ENCODE results near the gene SRL. TPM values are rescaled to one million over a fixed set of nuclear protein-coding genes. Genes with fewer than 3 reads are reported as not detected.

Gene SRL
- total and polyA plus RNA-seq, 2 donors: 1.1 to 1.4 TPM

GRCh38 chr16:4202615-4203345 lies 39.1 kb downstream of the SRL start:
- WGBS: 94% methylated on average over 21 of the region's 21 CpGs
- H3K9me3 ChIP-seq (ENCODE audit: control insufficient read depth in 2 of 2, insufficient read depth in 1 of 2, low read length in 1 of 2): no peaks in the 10 kb centered on the region
- no peaks in the 10 kb centered on the region for H3K36me3 ChIP-seq (ENCODE audit: control insufficient read depth in 2 of 2, insufficient read depth in 2 of 2, low read length in 1 of 2)
- peaks cover 0 to 6% of the 10 kb centered on the region in 2 donors for H3K27me3 ChIP-seq (ENCODE audit: control insufficient read depth in 2 of 2, insufficient read depth in 1 of 2, low read length in 1 of 2)
- H3K4me3 ChIP-seq (ENCODE audit: low read length in 2 of 2): no peak overlapping the region
- H3K4me1 ChIP-seq (ENCODE audit: control insufficient read depth in 2 of 2, insufficient read depth in 2 of 2, low read length in 2 of 2): peaks cover 0 to 7% of the 10 kb centered on the region in 2 donors
- DNase-seq (ENCODE audit: low read depth in 6 of 9, low spot score in 9 of 9): no peak
- H3K27ac ChIP-seq (ENCODE audit: low read depth in 1 of 2, low read length in 1 of 2): no peak overlapping the region

GRCh38 chr16:4200781-4201137 lies 41.1 kb downstream of the SRL start:
- WGBS: 91% methylated on average over 1 of the region's 1 CpG

DNA sequence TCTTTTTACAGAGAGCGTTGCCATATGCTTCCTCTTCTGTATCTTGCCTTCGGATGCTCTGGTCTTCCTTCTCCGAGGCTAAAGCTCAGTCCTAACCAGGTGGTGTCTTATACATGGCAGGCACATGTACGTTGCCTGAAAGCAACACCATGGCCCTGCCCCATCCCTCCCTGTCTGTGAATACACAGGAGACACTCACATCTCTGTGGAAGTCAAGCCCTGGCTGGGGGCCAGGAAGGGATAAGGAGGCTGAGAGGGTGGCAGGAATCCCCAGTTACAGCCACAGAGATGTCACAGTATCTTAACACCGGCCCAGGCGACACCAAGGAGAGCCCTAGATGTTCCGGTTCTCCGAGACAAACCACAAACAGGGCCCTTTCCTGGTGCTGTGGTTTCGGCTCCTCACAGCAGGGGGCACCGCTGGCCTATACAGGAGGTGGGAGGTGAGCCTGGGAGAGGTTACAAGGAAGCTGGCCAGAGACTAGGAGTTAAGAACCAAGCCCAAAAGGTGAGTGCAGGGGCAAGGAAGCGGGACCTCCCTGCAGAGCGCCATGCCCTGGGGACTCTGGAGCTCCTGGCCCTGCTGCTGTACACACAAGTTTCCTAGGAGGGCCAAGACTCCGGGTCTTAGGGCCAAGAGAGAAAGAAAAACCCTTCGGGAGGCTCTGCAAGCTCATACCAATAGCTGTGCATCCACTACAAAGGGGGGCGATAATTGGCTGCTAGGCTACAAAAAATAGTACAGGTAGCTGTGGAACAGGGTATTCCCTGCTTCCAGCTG lies 41.7 kb downstream of the SRL start:
- DNase-seq (ENCODE audit: low read depth in 6 of 9, low spot score in 9 of 9): peak in 7 of 9 donors; percentile 15 to 57 (median 31)
- 37% methylated on average over 15 of the region's 15 CpGs for WGBS
- no peaks in the 10 kb centered on the region for H3K9me3 ChIP-seq (ENCODE audit: control insufficient read depth in 2 of 2, insufficient read depth in 1 of 2, low read length in 1 of 2)

More at GRCh38 chr16:4200781-4201137, 41.1 kb downstream of the SRL start:
- no peak overlapping the region for H3K4me3 ChIP-seq (ENCODE audit: low read length in 2 of 2)
- DNase-seq (ENCODE audit: low read depth in 6 of 9, low spot score in 9 of 9): no peak
- H3K4me1 ChIP-seq (ENCODE audit: control insufficient read depth in 2 of 2, insufficient read depth in 2 of 2, low read length in 2 of 2): peaks cover 0 to 6% of the 10 kb centered on the region in 2 donors
- H3K27ac ChIP-seq (ENCODE audit: low read depth in 1 of 2, low read length in 1 of 2): no peak overlapping the region
- H3K9me3 ChIP-seq (ENCODE audit: control insufficient read depth in 2 of 2, insufficient read depth in 1 of 2, low read length in 1 of 2): no peaks in the 10 kb centered on the region
- no peaks in the 10 kb centered on the region for H3K36me3 ChIP-seq (ENCODE audit: control insufficient read depth in 2 of 2, insufficient read depth in 2 of 2, low read length in 1 of 2)
- peaks cover 0 to 3% of the 10 kb centered on the region in 2 donors for H3K27me3 ChIP-seq (ENCODE audit: control insufficient read depth in 2 of 2, insufficient read depth in 1 of 2, low read length in 1 of 2)

GRCh38 chr16:4198816-4199215 lies 43.1 kb downstream of the SRL start:
- H3K4me3 ChIP-seq (ENCODE audit: low read length in 2 of 2): no peak overlapping the region
- no peaks in the 10 kb centered on the region for H3K9me3 ChIP-seq (ENCODE audit: control insufficient read depth in 2 of 2, insufficient read depth in 1 of 2, low read length in 1 of 2)
- 79% methylated on average over 4 of the region's 4 CpGs for WGBS
- peaks cover 0 to 3% of the 10 kb centered on the region in 2 donors for H3K27me3 ChIP-seq (ENCODE audit: control insufficient read depth in 2 of 2, insufficient read depth in 1 of 2, low read length in 1 of 2)
- H3K4me1 ChIP-seq (ENCODE audit: control insufficient read depth in 2 of 2, insufficient read depth in 2 of 2, low read length in 2 of 2): peaks cover 0 to 6% of the 10 kb centered on the region in 2 donors
- H3K27ac ChIP-seq (ENCODE audit: low read depth in 1 of 2, low read length in 1 of 2): no peak overlapping the region
- no peaks in the 10 kb centered on the region for H3K36me3 ChIP-seq (ENCODE audit: control insufficient read depth in 2 of 2, insufficient read depth in 2 of 2, low read length in 1 of 2)
- DNase-seq (ENCODE audit: low read depth in 6 of 9, low spot score in 9 of 9): no peak

More for the DNA sequence above, 41.7 kb downstream of the SRL start:
- H3K27ac ChIP-seq (ENCODE audit: low read depth in 1 of 2, low read length in 1 of 2): no peak overlapping the region
- H3K4me3 ChIP-seq (ENCODE audit: low read length in 2 of 2): no peak overlapping the region
- peaks cover 0 to 6% of the 10 kb centered on the region in 2 donors for H3K4me1 ChIP-seq (ENCODE audit: control insufficient read depth in 2 of 2, insufficient read depth in 2 of 2, low read length in 2 of 2)
- H3K27me3 ChIP-seq (ENCODE audit: control insufficient read depth in 2 of 2, insufficient read depth in 1 of 2, low read length in 1 of 2): peaks cover 0 to 3% of the 10 kb centered on the region in 2 donors
- no peaks in the 10 kb centered on the region for H3K36me3 ChIP-seq (ENCODE audit: control insufficient read depth in 2 of 2, insufficient read depth in 2 of 2, low read length in 1 of 2)

DNA sequence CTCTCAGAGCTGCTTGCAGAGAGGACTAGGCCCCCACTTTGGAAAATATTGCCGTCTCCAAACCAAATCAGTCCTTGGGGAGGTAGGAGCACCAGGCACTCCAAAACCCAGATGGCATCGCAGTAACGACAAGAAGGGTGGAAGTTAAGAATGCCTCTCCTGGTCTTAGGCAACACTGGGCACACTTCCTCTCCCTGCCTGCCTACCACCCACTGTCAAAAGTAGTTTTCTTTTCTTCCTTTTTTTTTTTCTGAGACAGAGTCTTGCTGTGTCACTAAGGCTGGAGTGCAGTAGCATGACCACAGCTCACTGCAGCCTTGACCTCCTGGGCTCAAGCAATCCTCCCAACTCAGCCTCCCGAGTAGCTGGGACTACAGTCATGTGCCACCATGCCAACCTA lies 47.2 kb downstream of the SRL start:
- peaks cover 0 to 3% of the 10 kb centered on the region in 2 donors for H3K27me3 ChIP-seq (ENCODE audit: control insufficient read depth in 2 of 2, insufficient read depth in 1 of 2, low read length in 1 of 2)
- no peaks in the 10 kb centered on the region for H3K36me3 ChIP-seq (ENCODE audit: control insufficient read depth in 2 of 2, insufficient read depth in 2 of 2, low read length in 1 of 2)
- WGBS: 43% methylated on average over 4 of the region's 4 CpGs
- no peaks in the 10 kb centered on the region for H3K9me3 ChIP-seq (ENCODE audit: control insufficient read depth in 2 of 2, insufficient read depth in 1 of 2, low read length in 1 of 2)
- H3K4me3 ChIP-seq (ENCODE audit: low read length in 2 of 2): no peak overlapping the region
- no peak overlapping the region for H3K27ac ChIP-seq (ENCODE audit: low read depth in 1 of 2, low read length in 1 of 2)
- no peak for DNase-seq (ENCODE audit: low read depth in 6 of 9, low spot score in 9 of 9)
- no peaks in the 10 kb centered on the region for H3K4me1 ChIP-seq (ENCODE audit: control insufficient read depth in 2 of 2, insufficient read depth in 2 of 2, low read length in 2 of 2)

GRCh38 chr16:4193920-4194319 lies 48.0 kb downstream of the SRL start:
- Histone ChIP-seq H3K9me3 (ENCODE audit: control insufficient read depth in 2 of 2, insufficient read depth in 1 of 2, low read length in 1 of 2) (no peaks in the 10 kb centered on the region), H3K4me1 (ENCODE audit: control insufficient read depth in 2 of 2, insufficient read depth in 2 of 2, low read length in 2 of 2) (no peaks in the 10 kb centered on the region), H3K27ac (ENCODE audit: low read depth in 1 of 2, low read length in 1 of 2) (no peak overlapping the region), H3K4me3 (ENCODE audit: low read length in 2 of 2) (no peak overlapping the region), H3K27me3 (ENCODE audit: control insufficient read depth in 2 of 2, insufficient read depth in 1 of 2, low read length in 1 of 2) (peaks cover 0 to 6% of the 10 kb centered on the region in 2 donors), H3K36me3 (ENCODE audit: control insufficient read depth in 2 of 2, insufficient read depth in 2 of 2, low read length in 1 of 2) (no peaks in the 10 kb centered on the region)
- WGBS: 96% methylated on average over 1 of the region's 1 CpG
- no peak for DNase-seq (ENCODE audit: low read depth in 6 of 9, low spot score in 9 of 9)

GRCh38 chr16:4192206-4192605 lies 49.7 kb downstream of the SRL start:
- peaks cover 0 to 12% of the 10 kb centered on the region in 2 donors for H3K27me3 ChIP-seq (ENCODE audit: control insufficient read depth in 2 of 2, insufficient read depth in 1 of 2, low read length in 1 of 2)
- H3K4me1 ChIP-seq (ENCODE audit: control insufficient read depth in 2 of 2, insufficient read depth in 2 of 2, low read length in 2 of 2): no peaks in the 10 kb centered on the region
- H3K4me3 ChIP-seq (ENCODE audit: low read length in 2 of 2): no peak overlapping the region
- no peaks in the 10 kb centered on the region for H3K36me3 ChIP-seq (ENCODE audit: control insufficient read depth in 2 of 2, insufficient read depth in 2 of 2, low read length in 1 of 2)
- 92% methylated on average over 14 of the region's 14 CpGs for WGBS
- no peaks in the 10 kb centered on the region for H3K9me3 ChIP-seq (ENCODE audit: control insufficient read depth in 2 of 2, insufficient read depth in 1 of 2, low read length in 1 of 2)
- no peak for DNase-seq (ENCODE audit: low read depth in 6 of 9, low spot score in 9 of 9)
- H3K27ac ChIP-seq (ENCODE audit: low read depth in 1 of 2, low read length in 1 of 2): no peak overlapping the region

DNA sequence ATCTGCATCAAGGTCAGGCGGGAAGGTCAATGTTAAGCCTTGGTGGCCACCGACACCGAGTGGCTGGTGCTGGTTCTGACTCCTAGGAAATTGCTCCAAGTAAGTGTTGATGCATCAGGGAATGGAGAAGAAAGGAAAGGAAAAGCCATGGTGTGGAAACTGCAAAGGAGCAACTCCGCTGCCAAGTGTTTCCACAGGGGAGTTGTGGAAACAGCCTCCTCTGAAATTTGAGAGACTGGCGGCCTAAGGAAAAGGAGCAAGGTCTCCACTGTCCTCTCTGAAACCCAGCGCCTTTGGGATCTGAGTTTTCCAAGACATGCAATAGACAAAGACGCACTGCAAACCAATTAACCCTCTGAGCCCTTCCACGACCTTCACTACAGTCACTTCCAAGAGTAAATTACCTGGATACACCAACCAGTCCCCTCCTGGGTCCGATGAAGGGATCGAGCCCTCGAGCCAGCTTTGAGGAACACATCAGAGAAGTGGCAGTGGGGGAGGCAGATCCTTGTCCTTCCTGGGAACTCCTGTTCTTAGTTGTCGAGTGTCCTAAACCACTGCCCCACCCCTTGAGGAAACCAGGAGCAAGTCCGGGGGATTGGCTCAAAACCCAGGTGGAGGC lies 51.1 kb downstream of the SRL start:
- 95% methylated on average over 13 of the region's 13 CpGs for WGBS
- Histone ChIP-seq H3K27ac (ENCODE audit: low read depth in 1 of 2, low read length in 1 of 2) (no peak overlapping the region), H3K4me1 (ENCODE audit: control insufficient read depth in 2 of 2, insufficient read depth in 2 of 2, low read length in 2 of 2) (no peaks in the 10 kb centered on the region), H3K4me3 (ENCODE audit: low read length in 2 of 2) (no peak overlapping the region), H3K9me3 (ENCODE audit: control insufficient read depth in 2 of 2, insufficient read depth in 1 of 2, low read length in 1 of 2) (no peaks in the 10 kb centered on the region), H3K36me3 (ENCODE audit: control insufficient read depth in 2 of 2, insufficient read depth in 2 of 2, low read length in 1 of 2) (no peaks in the 10 kb centered on the region), H3K27me3 (ENCODE audit: control insufficient read depth in 2 of 2, insufficient read depth in 1 of 2, low read length in 1 of 2) (peaks cover 0 to 21% of the 10 kb centered on the region in 2 donors)
- DNase-seq (ENCODE audit: low read depth in 6 of 9, low spot score in 9 of 9): no peak

- WGBS: 88% methylated on average over 9 of the region's 9 CpGs
These were observed 51.8 kb downstream of the SRL start for GRCh38 chr16:4190086-4190485.

More at GRCh38 chr16:4190086-4190485, 51.8 kb downstream of the SRL start:
- H3K27me3 ChIP-seq (ENCODE audit: control insufficient read depth in 2 of 2, insufficient read depth in 1 of 2, low read length in 1 of 2): peaks cover 0 to 24% of the 10 kb centered on the region in 2 donors
- H3K36me3 ChIP-seq (ENCODE audit: control insufficient read depth in 2 of 2, insufficient read depth in 2 of 2, low read length in 1 of 2): no peaks in the 10 kb centered on the region
- no peaks in the 10 kb centered on the region for H3K4me1 ChIP-seq (ENCODE audit: control insufficient read depth in 2 of 2, insufficient read depth in 2 of 2, low read length in 2 of 2)
- no peak for DNase-seq (ENCODE audit: low read depth in 6 of 9, low spot score in 9 of 9)
- no peak overlapping the region for H3K27ac ChIP-seq (ENCODE audit: low read depth in 1 of 2, low read length in 1 of 2)
- H3K9me3 ChIP-seq (ENCODE audit: control insufficient read depth in 2 of 2, insufficient read depth in 1 of 2, low read length in 1 of 2): no peaks in the 10 kb centered on the region
- no peak overlapping the region for H3K4me3 ChIP-seq (ENCODE audit: low read length in 2 of 2)
